HK-2 (cell line): ENCODE data around the gene SEMA4G.

Source experiments
- DNase-seq: peaks from one replicate; pipeline ENCODE4 v3.0.0-alpha.2; 2018; ENCODE audit not compliant: unreplicated experiment

The SEMA4G gene

GRCh38 chr10:101007915-101008822 is 38.9 kb downstream of the SEMA4G start:
- DNase-seq: no peak

DNA sequence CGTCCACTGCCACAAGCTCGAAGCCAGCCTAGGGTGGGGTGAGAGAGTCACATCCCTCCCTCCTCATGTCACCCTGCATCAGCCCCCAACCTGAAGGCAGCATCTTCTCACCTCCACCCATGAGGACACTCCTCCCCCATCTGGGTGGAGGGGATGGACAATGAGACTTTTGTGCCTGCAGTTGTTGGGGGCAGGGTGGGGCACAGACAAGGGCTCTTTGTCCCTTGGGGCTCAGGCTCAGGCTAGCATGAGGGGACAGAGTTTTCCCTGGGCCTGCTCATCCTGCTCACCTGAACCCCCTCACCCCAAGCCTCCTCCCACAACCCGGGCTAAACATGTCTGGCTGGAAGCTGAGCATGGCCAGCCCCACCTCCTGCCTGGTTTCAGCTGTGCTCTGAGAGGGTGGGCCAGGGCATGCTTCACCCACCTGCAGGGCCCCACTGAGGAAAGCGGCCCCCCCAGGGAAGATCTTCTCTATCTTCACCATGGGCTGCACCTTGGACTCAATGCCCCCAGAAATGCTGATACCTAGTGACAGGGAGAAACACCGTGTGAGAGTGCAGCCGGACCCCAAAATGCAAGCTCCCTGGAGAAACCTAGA is 39.6 kb downstream of the SEMA4G start:
- DNase-seq: no peak

DNA sequence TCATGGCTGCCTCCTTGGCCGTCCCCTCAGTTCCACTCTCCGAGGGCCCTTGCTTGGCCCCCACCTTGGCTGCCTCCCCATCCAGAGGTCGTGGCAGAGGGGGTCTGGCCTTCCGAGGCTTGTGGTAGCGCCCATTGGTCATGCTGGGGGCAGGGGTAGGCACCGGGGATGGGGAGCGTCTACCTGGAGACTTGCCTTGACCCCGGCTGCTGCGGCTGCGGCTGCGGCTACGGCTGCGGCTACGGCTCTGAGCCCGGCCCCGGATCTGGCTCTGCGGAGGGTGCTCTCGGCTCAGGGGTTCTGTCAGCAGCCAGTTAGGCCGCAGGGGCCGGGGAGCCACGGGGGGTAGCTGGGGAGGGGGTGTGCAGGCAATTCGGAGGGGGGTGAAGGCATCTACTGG is 41.0 kb downstream of the SEMA4G start:
- no peak for DNase-seq

- DNase-seq: no peak
Observed at GRCh38 chr10:101011517-101012423, 42.5 kb downstream of the SEMA4G start.

DNA sequence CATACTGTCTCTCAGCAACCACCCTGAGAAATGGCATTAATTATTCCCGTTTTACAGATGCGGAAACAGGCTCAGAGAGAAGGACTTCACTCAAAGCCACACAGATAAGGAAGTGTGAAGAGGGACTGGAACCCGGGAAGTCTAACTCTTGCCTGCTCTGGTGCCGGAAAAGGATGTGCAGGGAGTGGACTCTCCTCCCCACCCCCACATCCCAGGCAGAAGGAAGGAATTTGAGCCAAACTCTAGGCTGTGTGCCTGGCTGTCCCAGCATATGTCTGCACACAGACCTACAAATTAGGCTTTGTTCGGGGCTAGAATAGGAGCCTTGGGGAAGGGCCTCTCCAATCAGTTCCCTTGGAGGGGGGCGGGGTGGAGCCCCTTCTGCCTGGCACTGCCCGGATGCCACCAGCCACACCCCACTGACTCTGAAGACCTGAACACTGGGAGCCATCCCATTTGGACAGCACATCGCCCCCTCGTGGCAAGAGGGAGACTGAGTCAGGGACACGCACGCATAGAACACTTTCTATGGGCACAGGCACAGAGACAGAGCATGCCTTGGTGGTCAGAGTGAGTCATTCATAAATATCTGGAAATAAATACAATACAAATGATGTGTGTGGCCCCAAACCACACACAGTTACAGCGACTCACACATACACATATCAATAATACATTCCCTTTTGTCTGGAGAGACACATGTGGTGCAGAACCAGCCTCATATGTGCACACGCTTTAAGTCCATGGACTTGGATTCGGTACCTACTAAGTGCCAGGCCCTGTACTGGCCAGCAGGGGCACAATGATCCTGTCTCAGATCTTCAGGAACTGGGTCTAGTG is 43.4 kb downstream of the SEMA4G start:
- peak; percentile 95 for DNase-seq

GRCh38 chr10:101013365-101013825 is 44.1 kb downstream of the SEMA4G start:
- no peak for DNase-seq

DNA sequence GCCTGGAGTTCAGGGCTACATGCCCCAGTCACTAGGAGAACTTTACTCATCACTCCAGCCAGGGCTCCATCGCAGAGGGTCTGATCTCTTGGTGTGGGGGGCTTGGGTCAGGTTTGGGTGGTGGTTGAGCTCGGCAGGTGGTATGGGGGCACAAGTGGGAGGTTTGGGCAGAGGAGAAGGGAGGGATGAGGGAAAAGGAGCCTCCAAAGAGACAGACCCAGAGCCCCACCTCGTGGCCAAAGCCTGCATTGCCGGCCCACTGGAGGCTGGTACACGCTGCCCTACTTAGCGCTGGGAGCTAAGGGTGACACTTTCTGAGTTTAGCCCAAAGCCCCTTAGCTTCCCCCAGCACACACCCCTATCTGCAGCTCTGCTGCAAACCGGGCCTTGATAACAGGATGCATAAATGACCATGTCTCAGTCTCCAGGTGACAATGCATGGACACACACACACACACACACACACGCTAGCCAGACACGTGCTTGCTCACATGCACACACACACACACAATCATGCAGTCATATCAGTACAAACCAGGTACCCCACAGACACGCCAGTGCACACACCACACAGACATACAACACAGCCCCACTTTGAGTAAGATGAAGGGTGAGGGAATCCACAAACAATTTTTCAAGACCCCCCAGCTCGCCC is 45.1 kb downstream of the SEMA4G start:
- DNase-seq: peak; percentile 84

DNA sequence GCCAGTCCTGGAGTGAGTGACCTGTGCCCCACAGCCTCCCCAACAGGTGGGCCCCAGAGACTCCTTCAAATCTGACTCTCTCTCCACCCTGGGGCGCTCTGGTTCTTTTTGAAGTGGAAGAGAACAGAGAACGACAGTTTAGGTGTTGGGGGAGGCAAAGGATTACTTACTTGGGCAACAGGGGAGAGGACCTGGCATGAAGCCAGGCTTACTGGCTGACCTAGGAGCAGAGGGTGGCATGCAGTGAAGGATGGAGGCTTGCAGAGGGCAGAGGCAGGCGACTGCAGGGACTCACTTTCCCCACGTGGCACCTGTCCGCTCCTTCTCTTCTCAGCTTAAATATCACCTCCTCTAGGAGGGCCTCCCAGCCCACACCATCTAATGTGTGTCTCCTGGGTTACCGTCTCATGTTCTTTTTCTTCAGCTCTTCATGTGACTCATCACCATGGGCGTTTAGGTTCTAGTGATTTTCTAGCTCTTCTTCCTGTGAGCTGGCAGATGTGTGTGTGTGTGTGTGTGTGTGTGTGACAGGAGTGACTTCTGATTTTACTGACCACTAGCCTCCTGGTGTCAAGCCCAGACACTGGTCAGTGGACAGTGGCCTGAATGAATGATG is 45.8 kb downstream of the SEMA4G start:
- peak; percentile 81 for DNase-seq

GRCh38 chr10:101015582-101015973 is 46.3 kb downstream of the SEMA4G start:
- DNase-seq: no peak

DNA sequence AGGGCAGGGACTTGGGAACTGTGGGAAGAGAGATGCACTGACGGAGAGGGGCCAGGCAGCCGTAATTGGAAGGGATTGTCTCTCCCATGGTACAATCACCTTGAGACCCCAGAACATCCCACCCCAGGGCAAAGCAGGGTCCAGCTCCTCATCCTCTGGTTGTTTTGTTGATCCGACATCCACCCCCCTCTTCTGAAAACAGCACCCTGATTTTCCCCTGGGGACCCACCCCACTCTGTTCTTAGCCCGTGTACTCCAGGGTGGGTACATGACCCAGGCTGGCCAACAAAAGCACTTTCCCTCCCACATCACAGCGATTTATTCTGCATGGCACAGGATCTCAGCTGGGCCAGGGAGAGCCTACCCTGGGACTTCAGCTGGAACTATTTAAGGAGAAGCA is 47.5 kb downstream of the SEMA4G start:
- no peak for DNase-seq

GRCh38 chr10:101018118-101018599 is 48.9 kb downstream of the SEMA4G start:
- no peak for DNase-seq

DNA sequence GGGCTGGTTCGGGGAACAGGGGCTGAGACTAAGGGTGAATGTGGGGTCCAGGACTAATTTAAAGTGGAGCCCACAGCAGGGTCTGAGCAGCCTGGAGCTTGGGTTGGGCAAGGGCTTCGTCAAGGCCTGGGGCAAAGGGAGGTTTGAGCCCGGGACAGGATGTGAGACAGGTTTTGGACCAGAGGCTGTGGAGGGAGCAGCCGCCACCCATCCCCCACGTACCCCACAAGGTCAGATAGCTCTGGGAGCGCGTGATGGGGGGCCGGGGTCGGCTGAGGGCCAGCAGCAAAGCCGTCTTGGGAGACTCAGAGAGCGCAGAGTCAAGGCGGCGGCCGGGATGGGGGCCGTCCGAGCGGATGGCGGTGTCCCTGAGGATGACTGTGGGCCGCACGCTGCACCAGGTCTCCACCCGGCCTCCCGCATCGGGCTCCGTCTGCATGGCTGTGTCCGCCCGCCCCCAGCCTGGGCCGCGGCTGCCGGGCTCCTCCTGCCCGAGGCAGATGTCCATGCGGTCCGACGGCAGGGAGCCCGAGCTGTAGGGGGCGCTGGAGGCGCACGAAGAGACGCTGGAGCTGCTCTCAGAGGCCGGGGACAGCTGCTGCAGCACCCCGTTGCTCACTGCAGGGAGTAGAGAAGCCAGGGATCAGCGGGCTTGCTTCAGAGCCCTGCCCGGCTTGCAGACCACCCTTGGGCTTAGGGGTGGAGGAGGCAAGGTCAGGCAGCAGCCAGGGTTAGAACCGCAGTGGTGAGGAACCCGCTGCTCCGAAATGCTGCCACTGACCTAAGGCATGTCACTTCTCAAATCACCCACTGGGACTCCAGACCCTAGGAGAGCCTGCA is 49.5 kb downstream of the SEMA4G start:
- DNase-seq: peak; percentile 79
